Stimulated activated naive B cell treated with anti-CD40 and anti-IgM and Interleukin-4, amounts not matched to agents 10 μg/mL and 1 μg/mL and 100 μg/mL, for 72 hours (primary cell): ENCODE results near the gene GALNT9.

ENCODE experiments used
- ATAC-seq, 2 donors: fragments of 150-1000 bp; cut with Tn5 transposase; replicated peaks; 2 replicates each; pipeline ENCODE4 v1.10.0; 2021; ENCODE audit warnings: moderate library complexity in 1 of 2
- DNase-seq: peaks from one replicate; pipeline ENCODE4 v3.0.0; 2021
- H3K27ac Mint-ChIP-seq: one replicate; pipeline ENCODE4 v1.8.0; 2022; ENCODE audit warnings: mild to moderate bottlenecking, mixed read lengths
- H3K27me3 Mint-ChIP-seq, 2 donors: one replicate each; pipeline ENCODE4 v1.8.0; 2022; ENCODE audit warnings: mixed read lengths in 2 of 2
- H3K36me3 Mint-ChIP-seq, 2 donors: one replicate each; pipeline ENCODE4 v1.8.0; 2022; ENCODE audit warnings: mixed read lengths in 2 of 2, mild to moderate bottlenecking in 1 of 2
- H3K4me1 Mint-ChIP-seq, 2 donors: one replicate each; pipeline ENCODE4 v1.8.0; 2022; ENCODE audit warnings: mixed read lengths in 2 of 2, mild to moderate bottlenecking in 1 of 2
- H3K4me3 Mint-ChIP-seq, 2 donors: one replicate each; pipeline ENCODE4 v1.8.0; 2022; ENCODE audit warnings: mild to moderate bottlenecking in 2 of 2, mixed read lengths in 2 of 2, moderate library complexity in 1 of 2
- H3K9me3 Mint-ChIP-seq, 2 donors: one replicate each; pipeline ENCODE4 v1.8.0; 2022; ENCODE audit warnings: mixed read lengths in 2 of 2, mild to moderate bottlenecking in 1 of 2

GALNT9 gene

DNA sequence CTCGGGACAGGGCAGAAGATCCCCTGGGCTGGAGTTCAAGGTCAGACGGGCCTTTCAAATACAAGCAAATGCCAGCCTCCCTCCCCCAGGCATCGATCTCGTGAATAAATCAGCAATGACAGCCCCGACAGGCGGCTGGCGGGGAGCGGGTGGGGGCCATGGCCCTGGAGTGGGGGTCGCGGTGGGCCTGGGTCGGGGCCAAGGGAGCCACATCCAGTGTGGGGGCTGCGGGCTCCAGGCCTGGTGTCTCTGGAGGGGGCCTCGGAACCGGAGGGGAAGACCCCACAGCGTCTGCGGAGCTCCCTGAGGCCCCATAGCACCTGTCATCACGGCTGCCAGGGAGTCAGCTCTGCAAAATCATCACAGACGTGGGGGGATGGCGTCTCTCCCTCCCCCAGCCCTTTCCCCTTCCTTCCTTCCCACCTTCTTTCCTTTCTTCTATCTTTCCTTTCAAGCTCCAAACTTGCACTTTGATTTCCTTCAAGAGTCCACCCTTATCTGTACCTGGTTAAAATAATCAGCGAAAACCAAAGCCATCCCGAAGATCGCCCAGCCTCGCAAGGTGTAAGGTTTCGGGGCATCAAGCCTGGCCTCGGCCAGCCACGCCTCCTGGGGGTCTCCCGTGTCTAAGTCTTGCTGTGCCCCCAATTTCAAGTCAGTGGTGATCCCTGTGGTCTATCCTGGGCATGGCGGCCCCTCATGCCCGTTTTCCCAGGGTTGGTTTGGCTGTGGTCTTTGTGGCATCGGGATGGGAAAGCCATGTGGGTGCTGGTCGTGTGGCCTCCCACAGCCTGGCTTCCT is 93.1 kb downstream of the GALNT9 start:
- H3K36me3 Mint-ChIP-seq: no peaks in the 10 kb centered on the region
- ATAC-seq (no peak), DNase-seq (no peak)
- no peak overlapping the region for H3K27ac Mint-ChIP-seq
- H3K4me3 Mint-ChIP-seq: no peak overlapping the region
- peaks cover 12 to 19% of the 10 kb centered on the region in 2 donors for H3K27me3 Mint-ChIP-seq
- peaks cover 0 to 4% of the 10 kb centered on the region in 2 donors for H3K9me3 Mint-ChIP-seq
- H3K4me1 Mint-ChIP-seq: peaks cover 0 to 7% of the 10 kb centered on the region in 2 donors

GRCh38 chr12:132235116-132235820 is 94.1 kb downstream of the GALNT9 start:
- H3K4me1 Mint-ChIP-seq: peaks cover 0 to 7% of the 10 kb centered on the region in 2 donors
- no peak for ATAC-seq
- DNase-seq: no peak
- no peaks in the 10 kb centered on the region for H3K36me3 Mint-ChIP-seq
- H3K27me3 Mint-ChIP-seq: peaks cover 12 to 20% of the 10 kb centered on the region in 2 donors
- H3K27ac Mint-ChIP-seq: no peak overlapping the region
- H3K9me3 Mint-ChIP-seq: peaks cover 0 to 4% of the 10 kb centered on the region in 2 donors
- H3K4me3 Mint-ChIP-seq: no peak overlapping the region

DNA sequence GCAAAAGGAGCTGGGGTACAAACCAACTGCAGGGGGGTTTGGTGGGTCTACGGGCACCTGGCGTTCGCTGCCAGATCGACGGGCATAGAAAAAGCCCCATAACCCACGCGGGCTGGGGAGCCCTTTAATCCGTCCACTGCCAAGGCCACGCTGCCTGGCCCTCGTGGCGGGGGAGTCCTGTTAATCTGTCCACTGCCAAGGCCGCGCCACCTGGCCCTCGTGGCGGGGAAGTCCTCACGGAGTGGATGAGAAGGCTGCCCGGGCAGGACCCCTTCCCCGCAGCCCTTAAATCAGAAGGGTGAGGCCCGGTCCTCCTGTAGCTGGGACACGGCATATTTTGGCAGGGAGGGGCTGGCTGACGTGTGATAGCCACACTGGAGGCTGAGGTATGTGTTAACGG is 99.0 kb downstream of the GALNT9 start:
- ATAC-seq (no peak), DNase-seq (no peak)
- no peaks in the 10 kb centered on the region for H3K9me3 Mint-ChIP-seq
- H3K27me3 Mint-ChIP-seq: peaks cover 6 to 16% of the 10 kb centered on the region in 2 donors
- H3K4me3 Mint-ChIP-seq: no peak overlapping the region
- no peaks in the 10 kb centered on the region for H3K36me3 Mint-ChIP-seq
- H3K27ac Mint-ChIP-seq: no peak overlapping the region
- H3K4me1 Mint-ChIP-seq: no peaks in the 10 kb centered on the region

- H3K9me3 Mint-ChIP-seq: no peaks in the 10 kb centered on the region
- H3K27me3 Mint-ChIP-seq: peaks cover 6 to 12% of the 10 kb centered on the region in 2 donors
- DNase-seq (no peak), ATAC-seq (no peak)
- no peak overlapping the region for H3K4me3 Mint-ChIP-seq
- no peak overlapping the region for H3K27ac Mint-ChIP-seq
- no peaks in the 10 kb centered on the region for H3K36me3 Mint-ChIP-seq
- H3K4me1 Mint-ChIP-seq: no peaks in the 10 kb centered on the region
Observed at GRCh38 chr12:132229926-132230325, 99.5 kb downstream of the GALNT9 start.

GRCh38 chr12:132229193-132229760 is 100.1 kb downstream of the GALNT9 start:
- ATAC-seq: no peak
- Mint-ChIP-seq H3K9me3 (no peaks in the 10 kb centered on the region), H3K36me3 (no peaks in the 10 kb centered on the region), H3K27me3 (peaks cover 6 to 12% of the 10 kb centered on the region in 2 donors), H3K27ac (no peak overlapping the region), H3K4me3 (no peak overlapping the region), H3K4me1 (no peaks in the 10 kb centered on the region)
- no peak for DNase-seq

DNA sequence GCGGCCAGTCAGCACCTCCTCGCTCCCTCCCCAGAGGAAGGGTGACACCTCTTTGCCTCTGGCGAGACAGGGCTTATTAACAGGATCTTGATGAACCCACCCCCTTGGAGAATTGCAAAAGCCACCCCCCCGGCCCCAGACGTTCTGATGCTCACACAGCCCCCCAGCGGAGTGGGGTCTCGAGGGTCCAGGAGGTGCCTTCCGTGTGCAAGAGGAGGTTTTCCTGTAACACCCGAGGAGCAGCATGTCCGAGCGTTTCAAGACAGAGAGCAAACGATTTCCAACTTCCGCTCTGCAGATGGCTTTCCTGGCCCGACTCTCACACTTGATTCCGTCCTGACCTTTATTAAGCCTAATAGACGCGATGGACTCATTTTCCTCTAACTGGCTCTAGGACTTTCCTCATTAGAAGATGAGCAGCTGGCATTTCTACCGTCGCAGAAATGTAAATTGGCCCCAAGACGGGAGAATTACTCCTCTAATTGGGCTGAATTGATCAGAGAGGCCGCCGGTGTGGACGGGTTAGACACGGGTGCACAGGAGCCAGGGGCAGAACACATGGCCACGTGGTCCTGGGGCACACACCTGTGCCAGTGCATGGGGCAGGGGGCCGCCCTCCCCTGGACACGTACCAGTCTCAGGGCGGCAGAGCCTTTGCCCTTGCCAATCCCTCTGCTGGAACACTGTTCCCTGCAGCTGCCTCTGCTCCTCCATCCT is 100.8 kb downstream of the GALNT9 start:
- no peaks in the 10 kb centered on the region for H3K36me3 Mint-ChIP-seq
- no peak overlapping the region for H3K27ac Mint-ChIP-seq
- H3K9me3 Mint-ChIP-seq: no peaks in the 10 kb centered on the region
- H3K4me1 Mint-ChIP-seq: no peaks in the 10 kb centered on the region
- no peak overlapping the region for H3K4me3 Mint-ChIP-seq
- DNase-seq: no peak
- H3K27me3 Mint-ChIP-seq: peaks cover 6 to 12% of the 10 kb centered on the region in 2 donors
- ATAC-seq: no peak

- Mint-ChIP-seq H3K9me3 (no peaks in the 10 kb centered on the region), H3K4me1 (no peaks in the 10 kb centered on the region), H3K4me3 (no peak overlapping the region), H3K36me3 (no peaks in the 10 kb centered on the region), H3K27me3 (peaks cover 6 to 12% of the 10 kb centered on the region in 2 donors), H3K27ac (no peak overlapping the region)
- DNase-seq (no peak), ATAC-seq (no peak)
Observed at GRCh38 chr12:132227782-132228475, 101.5 kb downstream of the GALNT9 start.

DNA sequence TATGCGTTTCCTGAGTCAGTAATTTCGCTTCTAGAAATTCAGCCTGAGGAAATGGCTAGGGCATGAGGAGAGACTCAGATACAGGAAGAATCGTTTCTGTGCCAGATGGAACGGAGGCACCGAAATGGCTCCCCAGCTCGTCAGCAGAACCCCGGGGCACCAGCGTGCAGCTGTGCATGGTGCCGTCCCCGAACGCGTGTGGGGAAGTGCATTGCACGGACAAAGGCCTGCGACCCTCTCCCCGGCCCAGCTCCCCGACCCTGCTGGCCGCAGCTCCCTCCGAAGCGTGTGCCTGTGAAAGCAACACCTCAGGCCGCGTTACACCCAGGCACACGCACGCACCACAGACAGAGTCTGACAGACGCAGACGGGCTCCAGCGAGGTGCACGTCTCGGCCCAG is 102.3 kb downstream of the GALNT9 start:
- Mint-ChIP-seq H3K27ac (no peak overlapping the region), H3K27me3 (peaks cover 10 to 12% of the 10 kb centered on the region in 2 donors), H3K9me3 (no peaks in the 10 kb centered on the region), H3K4me1 (peaks cover 7 to 8% of the 10 kb centered on the region in 2 donors), H3K36me3 (no peaks in the 10 kb centered on the region), H3K4me3 (no peak overlapping the region)
- no peak for DNase-seq
- ATAC-seq: no peak

DNA sequence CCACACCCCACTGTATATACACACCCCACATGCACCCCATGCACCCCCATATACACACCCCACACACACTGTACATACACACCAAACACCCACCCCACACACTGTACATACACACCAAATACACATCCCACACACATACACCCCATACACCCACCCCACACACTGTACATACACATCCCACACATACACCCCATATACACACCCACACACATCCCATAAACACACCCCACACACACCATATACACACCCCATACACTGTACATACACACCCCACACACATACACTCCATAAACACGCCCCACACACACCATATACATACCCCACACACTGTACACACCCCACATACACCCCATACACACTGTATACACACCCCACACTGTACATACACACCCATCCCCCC is 102.8 kb downstream of the GALNT9 start:
- H3K4me1 Mint-ChIP-seq: peaks cover 9 to 10% of the 10 kb centered on the region in 2 donors
- no peaks in the 10 kb centered on the region for H3K9me3 Mint-ChIP-seq
- ATAC-seq (no peak), DNase-seq (no peak)
- H3K4me3 Mint-ChIP-seq: no peak overlapping the region
- H3K27me3 Mint-ChIP-seq: peaks cover 11 to 12% of the 10 kb centered on the region in 2 donors
- no peak overlapping the region for H3K27ac Mint-ChIP-seq
- no peaks in the 10 kb centered on the region for H3K36me3 Mint-ChIP-seq

DNA sequence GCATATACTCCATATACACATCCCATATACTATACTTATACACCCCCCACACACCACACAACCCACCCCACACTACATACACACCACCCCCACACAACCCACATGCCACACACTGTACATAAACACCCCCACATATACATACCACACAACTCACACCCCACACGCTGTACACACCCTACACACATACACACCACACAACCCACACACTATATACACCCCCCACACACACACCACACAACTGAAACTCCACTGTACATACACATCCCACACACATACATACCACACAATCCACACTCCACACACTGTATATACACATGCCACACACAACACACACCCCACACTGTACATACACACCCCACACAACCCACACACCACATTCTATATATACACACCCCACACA is 104.2 kb downstream of the GALNT9 start:
- Mint-ChIP-seq H3K27me3 (peaks cover 14 to 15% of the 10 kb centered on the region in 2 donors), H3K27ac (no peak overlapping the region), H3K4me1 (peaks cover 9 to 10% of the 10 kb centered on the region in 2 donors), H3K36me3 (peaks cover 0 to 3% of the 10 kb centered on the region in 2 donors), H3K4me3 (no peak overlapping the region), H3K9me3 (peaks cover 0 to 3% of the 10 kb centered on the region in 2 donors)
- DNase-seq: no peak
- ATAC-seq: no peak

GRCh38 chr12:132224484-132224883 is 104.9 kb downstream of the GALNT9 start:
- H3K27me3 Mint-ChIP-seq: peaks cover 14 to 16% of the 10 kb centered on the region in 2 donors
- peaks cover 0 to 6% of the 10 kb centered on the region in 2 donors for H3K36me3 Mint-ChIP-seq
- no peak for DNase-seq
- no peak overlapping the region for H3K4me3 Mint-ChIP-seq
- H3K4me1 Mint-ChIP-seq: peaks cover 9 to 10% of the 10 kb centered on the region in 2 donors
- H3K27ac Mint-ChIP-seq: no peak overlapping the region
- no peak for ATAC-seq
- H3K9me3 Mint-ChIP-seq: peaks cover 0 to 6% of the 10 kb centered on the region in 2 donors

DNA sequence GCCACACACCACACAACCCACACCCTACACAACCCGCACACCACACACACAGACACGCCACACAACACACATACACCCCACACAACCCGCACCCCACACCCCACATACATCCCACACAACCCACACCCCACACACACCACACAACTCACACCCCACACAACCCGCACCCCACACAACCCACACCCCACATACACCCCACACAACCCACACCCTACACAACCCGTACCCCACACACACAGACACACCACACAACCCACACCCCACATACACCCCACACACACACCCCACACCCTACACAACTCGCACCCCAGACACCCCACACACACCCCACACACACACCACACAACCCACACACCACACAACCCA is 106.6 kb downstream of the GALNT9 start:
- Mint-ChIP-seq H3K27ac (peak overlapping the region; percentile 48), H3K36me3 (peaks cover 0 to 6% of the 10 kb centered on the region in 2 donors), H3K4me1 (peaks cover 9 to 10% of the 10 kb centered on the region in 2 donors), H3K27me3 (peaks cover 11 to 28% of the 10 kb centered on the region in 2 donors), H3K4me3 (peak overlapping the region in 1 of 2 donors; percentile 70), H3K9me3 (peaks cover 2 to 6% of the 10 kb centered on the region in 2 donors)
- ATAC-seq: no peak
- DNase-seq: no peak

DNA sequence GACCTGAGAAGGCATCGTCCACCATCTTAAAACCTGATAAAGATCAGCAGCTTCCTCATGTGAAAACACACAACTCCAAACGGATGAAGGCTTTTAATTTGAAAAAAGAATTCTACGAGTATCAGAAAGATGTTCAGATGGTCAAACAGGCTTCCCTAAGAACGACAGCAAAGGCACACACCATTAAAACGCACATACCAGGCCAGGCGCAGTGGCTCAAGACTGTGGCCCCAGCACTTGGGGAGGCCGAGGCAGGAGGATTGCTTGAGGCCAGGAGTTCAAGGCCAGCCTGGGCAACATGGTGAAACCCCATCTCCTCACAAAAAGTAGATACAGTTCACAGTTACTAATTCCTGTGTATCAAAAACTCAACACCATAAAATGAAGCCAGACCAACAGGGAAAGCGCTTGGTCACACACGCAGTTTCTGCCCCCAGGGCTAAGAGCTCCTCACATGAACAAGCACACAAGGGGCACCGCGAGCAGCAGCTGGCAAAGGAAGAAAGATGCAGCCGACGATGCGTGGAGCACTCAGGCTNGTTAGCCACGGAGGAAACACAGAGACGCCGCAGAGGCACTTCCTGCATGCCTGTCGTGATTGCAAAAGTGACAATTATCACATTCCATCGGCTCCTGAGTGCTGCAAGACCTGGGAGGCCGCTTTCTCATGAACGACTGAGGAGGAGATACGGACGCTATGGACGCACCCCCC is 107.1 kb downstream of the GALNT9 start:
- H3K4me1 Mint-ChIP-seq: peaks cover 9 to 10% of the 10 kb centered on the region in 2 donors
- DNase-seq: peak; percentile 48
- peaks cover 0 to 6% of the 10 kb centered on the region in 2 donors for H3K36me3 Mint-ChIP-seq
- peaks cover 5 to 9% of the 10 kb centered on the region in 2 donors for H3K9me3 Mint-ChIP-seq
- H3K4me3 Mint-ChIP-seq: peak overlapping the region; percentile 35 to 70
- peaks cover 16 to 34% of the 10 kb centered on the region in 2 donors for H3K27me3 Mint-ChIP-seq
- peak; percentile 89 to 90 for ATAC-seq
- peak overlapping the region; percentile 48 for H3K27ac Mint-ChIP-seq
